Transverse colon (tissue), 4 donors: ENCODE data around the gene THAP8. TPM values are rescaled to one million over a fixed set of nuclear protein-coding genes. Genes with fewer than 3 reads are reported as not detected.

Experiments used
- DNase-seq: peaks from one replicate; pipeline ENCODE4 v3.0.0-alpha.2; 2019
- H3K27ac ChIP-seq, 4 donors: fragments of 200-600 bp; sonication (generic); 2 replicates each; pipeline ENCODE4 v1.5.1; 2016 to 2018; ENCODE audit warnings: inconsistent platforms in 4 of 4
- H3K27me3 ChIP-seq: fragments of 200-600 bp; sonication (generic); 2 replicates; pipeline ENCODE4 v1.5.1; 2017; ENCODE audit warnings: inconsistent platforms
- H3K36me3 ChIP-seq, 4 donors: fragments of 200-600 bp; sonication (generic); 2 replicates each; pipeline ENCODE4 v1.5.1; 2017 to 2019; ENCODE audit warnings: inconsistent platforms in 4 of 4
- H3K4me1 ChIP-seq, 4 donors: fragments of 200-600 bp; sonication (generic); 2 replicates each; pipeline ENCODE4 v1.5.1; 2017 to 2020; ENCODE audit warnings: inconsistent platforms in 4 of 4
- H3K4me3 ChIP-seq, 4 donors: fragments of 200-600 bp; sonication (generic); 1 replicate in 1 of 4; 2 replicates in 3 of 4; pipeline versions ENCODE4 v1.5.1 to v1.6.1; 2017 to 2019; ENCODE audit warnings: inconsistent platforms in 4 of 4
- H3K9me3 ChIP-seq, 2 donors: fragments of 200-600 bp; sonication (generic); 2 replicates each; pipeline ENCODE4 v1.5.1; 2017 to 2019; ENCODE audit warnings: inconsistent platforms in 2 of 2
- CTCF ChIP-seq, 5 experiments: fragments of 200-600 bp in 3 of 5; fragments of 450-650 bp in 2 of 5; sonication (generic) in 3 of 5; IDR thresholded peaks; 1 replicate in 2 of 5; 2 replicates in 3 of 5; pipeline ENCODE4 v1.5.1; 2016 to 2017; ENCODE audit warnings: antibody characterized with exemption in 5 of 5, inconsistent platforms in 3 of 5, mild to moderate bottlenecking in 2 of 5, moderate library complexity in 1 of 5
- EP300 ChIP-seq: sonication (generic); formaldehyde crosslinking; IDR thresholded peaks from one replicate; pipeline ENCODE4 v1.6.1; 2017; ENCODE audit warnings: antibody characterized with exemption, low read depth
- POLR2A ChIP-seq: fragments of 450-650 bp; IDR thresholded peaks from one replicate; pipeline ENCODE4 v1.6.1; 2016; ENCODE audit warnings: antibody characterized with exemption, mild to moderate bottlenecking, moderate library complexity
- POLR2AphosphoS5 ChIP-seq, 3 donors: sonication (generic); formaldehyde crosslinking; IDR thresholded peaks; one replicate each; pipeline ENCODE4 v1.6.1; 2016; ENCODE audit warnings: antibody characterized with exemption in 3 of 3
- WGBS, 2 donors: methylation state at CpG; one replicate each; pipeline ENCODE4 v1.1.5; 2018; ENCODE audit warnings: low coverage in 1 of 2; 5-methylcytosine and 5-hydroxymethylcytosine counted together
- in situ Hi-C, 4 donors: fragments of 200-750 bp; cut with MboI; loops; one replicate each; pipeline versions ENCODE4 v1.15.0 to v1.15.1; 2017; ENCODE audit warnings: low sequenced_read_pairs in 3 of 4, low pct_ligation_motif_present in 1 of 4, low pct_unique_long_range_greater_than_20kb in 1 of 4
- intact Hi-C: fragments of 100-400 bp; cut with DNase I; formaldehyde crosslinking; loops from one replicate; pipeline ENCODE4 v1.15.1; 2023; ENCODE audit warnings: low total_unique reads
- total RNA-seq, 4 donors: library from RNA; depleted of rRNA; stranded (reverse); fragments of >200 nt; gene quantifications; one replicate each; pipeline ENCODE4 v1.1.0, GENCODE V29; 2016

THAP8 gene
- total RNA-seq, 4 donors from 2014 or later: 9.5 to 64.1 (median 11.2) TPM; not detected in 1

GRCh38 chr19:35993923-35994598, 60.0 kb downstream of the THAP8 start:
- in situ Hi-C loops: no loop called here
- intact Hi-C loops: no loop called here
- Histone ChIP-seq H3K36me3 (no peaks in the 10 kb centered on the region), H3K4me3 (peak overlapping the region; percentile 49 to 84 (median 80)), H3K27ac (peak overlapping the region; percentile 88 to 92 (median 90)), H3K9me3 (no peaks in the 10 kb centered on the region), H3K27me3 (peaks cover under 1% of the 10 kb centered on the region), H3K4me1 (peaks cover 16 to 30% (median 24%) of the 10 kb centered on the region in 4 donors)
- TF ChIP-seq EP300 (no peak), CTCF (IDR thresholded peaks at IDR 0.05) (peak in 1 of 5 experiments; percentile 12)
- 62% methylated on average over 49 of the region's 49 CpGs; no CpG with 5 or more reads in 1 of the 2 donors for WGBS, 2 donors
- DNase-seq: peak; percentile 38

- intact Hi-C loops: no loop called here
- DNase-seq: no peak
- peaks cover 9% of the 10 kb centered on the region for H3K27me3 ChIP-seq
- WGBS, 2 donors: 84 to 92% methylated on average over 5 to 8 of the region's 8 CpGs
- H3K27ac ChIP-seq: no peak overlapping the region
- H3K4me3 ChIP-seq: no peak overlapping the region
- H3K4me1 ChIP-seq: peaks cover 13 to 26% (median 20%) of the 10 kb centered on the region in 4 donors
- no peaks in the 10 kb centered on the region for H3K9me3 ChIP-seq
- in situ Hi-C loops: no loop called here
- no peaks in the 10 kb centered on the region for H3K36me3 ChIP-seq
- TF ChIP-seq POLR2A (no peak), CTCF (IDR thresholded peaks at IDR 0.05) (no peak), EP300 (no peak), POLR2AphosphoS5 (IDR thresholded peaks at IDR 0.05) (no peak)
Measured at GRCh38 chr19:35992907-35993765, 60.9 kb downstream of the THAP8 start.

GRCh38 chr19:35991731-35992450, 62.2 kb downstream of the THAP8 start:
- in situ Hi-C loops: no loop called here
- intact Hi-C loops: no loop called here
- TF ChIP-seq POLR2AphosphoS5 (IDR thresholded peaks at IDR 0.05) (no peak), POLR2A (no peak), EP300 (no peak), CTCF (IDR thresholded peaks at IDR 0.05) (no peak)

More at GRCh38 chr19:35991731-35992450, 62.2 kb downstream of the THAP8 start:
- H3K36me3 ChIP-seq: no peaks in the 10 kb centered on the region
- H3K9me3 ChIP-seq: no peaks in the 10 kb centered on the region
- H3K4me3 ChIP-seq: no peak overlapping the region
- H3K4me1 ChIP-seq: peaks cover 13 to 30% (median 24%) of the 10 kb centered on the region in 4 donors
- H3K27ac ChIP-seq: no peak overlapping the region
- no peak for DNase-seq
- H3K27me3 ChIP-seq: peaks cover 22% of the 10 kb centered on the region
- WGBS, 2 donors: 80 to 82% methylated on average over 2 to 7 of the region's 7 CpGs
